ENCODE measurements around the gene LHPP. TPM values are rescaled to one million over a fixed set of nuclear protein-coding genes. Genes with fewer than 3 reads are reported as not detected.

Gene LHPP
- total and polyA plus RNA-seq, 2 donors (not counting 1 experiment from before 2014, with no cell fraction given): 10.2 to 15.6 TPM

DNA sequence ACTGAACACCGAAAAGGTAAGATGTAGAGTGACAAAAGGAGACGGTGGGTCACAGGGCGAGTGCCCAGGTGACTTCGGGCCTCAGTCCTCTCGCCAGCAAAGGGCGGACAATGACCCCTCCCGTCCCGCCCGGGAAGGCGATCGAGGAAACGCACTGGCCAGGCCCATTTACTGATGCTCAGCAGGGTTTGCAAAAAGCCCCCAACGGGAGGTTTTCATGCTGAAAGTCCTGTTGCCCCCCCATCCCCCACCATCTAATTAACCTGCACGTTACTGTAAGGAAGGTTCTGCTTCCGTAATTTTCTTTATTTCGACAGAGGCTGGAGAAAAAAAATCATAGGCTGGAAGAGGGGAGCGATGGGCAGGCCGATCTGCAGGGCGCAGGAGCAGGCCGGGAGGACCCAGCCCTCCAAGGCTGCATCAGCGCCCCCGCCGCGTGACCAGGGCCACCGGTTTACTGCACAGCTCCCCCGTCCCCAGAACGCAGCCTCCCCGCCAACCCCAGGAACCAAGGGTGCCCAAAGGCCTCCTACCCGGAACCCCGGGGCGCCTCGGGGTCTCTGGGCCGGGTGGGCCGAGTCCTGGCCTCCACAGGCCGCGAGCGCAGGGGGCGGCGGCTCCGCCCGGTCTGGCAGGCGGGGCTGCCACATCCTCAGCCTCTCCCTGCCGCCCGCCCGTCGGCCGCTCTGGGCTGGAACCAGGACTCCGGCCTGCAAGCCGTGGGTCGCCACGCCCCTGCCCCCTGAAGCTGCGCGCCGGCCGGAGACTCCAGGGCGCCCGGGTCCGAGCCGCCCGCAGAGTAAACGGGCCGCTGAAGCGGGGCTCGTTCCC lies 43.5 kb upstream of the LHPP start:
- Histone ChIP-seq H3K9me3 (ENCODE audit: control insufficient read depth, insufficient read depth, low read depth, low read length) (no peaks in the 10 kb centered on the region), H3K9ac (ENCODE audit: insufficient read depth, low read length) (peak overlapping the region; percentile 81), H3K27me3 (ENCODE audit: control insufficient read depth, insufficient read depth, low read length) (peaks cover 8% of the 10 kb centered on the region), H3K4me2 (ENCODE audit: extremely low read depth, insufficient read depth, low read length) (peak overlapping the region; percentile 94), H3K27ac (ENCODE audit: insufficient read depth, low read length) (peak overlapping the region; percentile 84), H3K4me1 (ENCODE audit: control insufficient read depth, extremely low read depth, insufficient read depth, low read length) (no peaks in the 10 kb centered on the region), H4K20me1 (ENCODE audit: control insufficient read depth, extremely low read depth, insufficient read depth, low read length) (no peaks in the 10 kb centered on the region), H3K4me3 (replicated peaks in 1 of 4; ENCODE audit: control extremely low read depth in 1 of 4, insufficient read depth in 1 of 4, low read depth in 3 of 4, low read length in 4 of 4) (peak overlapping the region; percentile 76 to 87 (median 82)), H3K36me3 (ENCODE audit: control insufficient read depth, insufficient read depth, low read length) (no peaks in the 10 kb centered on the region), H3K79me2 (ENCODE audit: control insufficient read depth, insufficient read depth, low read length) (peaks cover 33% of the 10 kb centered on the region), H2AFZ (ENCODE audit: low read length) (peak overlapping the region; percentile 29)
- DNase-seq (ENCODE audit: low read depth in 2 of 2): peak; percentile 62 to 68
- TF ChIP-seq, protein P1, sequence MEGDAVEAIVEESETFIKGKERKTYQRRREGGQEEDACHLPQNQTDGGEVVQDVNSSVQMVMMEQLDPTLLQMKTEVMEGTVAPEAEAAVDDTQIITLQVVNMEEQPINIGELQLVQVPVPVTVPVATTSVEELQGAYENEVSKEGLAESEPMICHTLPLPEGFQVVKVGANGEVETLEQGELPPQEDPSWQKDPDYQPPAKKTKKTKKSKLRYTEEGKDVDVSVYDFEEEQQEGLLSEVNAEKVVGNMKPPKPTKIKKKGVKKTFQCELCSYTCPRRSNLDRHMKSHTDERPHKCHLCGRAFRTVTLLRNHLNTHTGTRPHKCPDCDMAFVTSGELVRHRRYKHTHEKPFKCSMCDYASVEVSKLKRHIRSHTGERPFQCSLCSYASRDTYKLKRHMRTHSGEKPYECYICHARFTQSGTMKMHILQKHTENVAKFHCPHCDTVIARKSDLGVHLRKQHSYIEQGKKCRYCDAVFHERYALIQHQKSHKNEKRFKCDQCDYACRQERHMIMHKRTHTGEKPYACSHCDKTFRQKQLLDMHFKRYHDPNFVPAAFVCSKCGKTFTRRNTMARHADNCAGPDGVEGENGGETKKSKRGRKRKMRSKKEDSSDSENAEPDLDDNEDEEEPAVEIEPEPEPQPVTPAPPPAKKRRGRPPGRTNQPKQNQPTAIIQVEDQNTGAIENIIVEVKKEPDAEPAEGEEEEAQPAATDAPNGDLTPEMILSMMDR (conservative IDR thresholded peaks at IDR 0.05 in 1 of 2, IDR thresholded peaks at IDR 0.05 in 1 of 2; ENCODE audit: low read depth in 1 of 2, low read length in 2 of 2): no peak
- TF ChIP-seq EZH2 (IDR thresholded peaks at IDR 0.05; ENCODE audit: low read length, missing control alignments): no peak

DNA sequence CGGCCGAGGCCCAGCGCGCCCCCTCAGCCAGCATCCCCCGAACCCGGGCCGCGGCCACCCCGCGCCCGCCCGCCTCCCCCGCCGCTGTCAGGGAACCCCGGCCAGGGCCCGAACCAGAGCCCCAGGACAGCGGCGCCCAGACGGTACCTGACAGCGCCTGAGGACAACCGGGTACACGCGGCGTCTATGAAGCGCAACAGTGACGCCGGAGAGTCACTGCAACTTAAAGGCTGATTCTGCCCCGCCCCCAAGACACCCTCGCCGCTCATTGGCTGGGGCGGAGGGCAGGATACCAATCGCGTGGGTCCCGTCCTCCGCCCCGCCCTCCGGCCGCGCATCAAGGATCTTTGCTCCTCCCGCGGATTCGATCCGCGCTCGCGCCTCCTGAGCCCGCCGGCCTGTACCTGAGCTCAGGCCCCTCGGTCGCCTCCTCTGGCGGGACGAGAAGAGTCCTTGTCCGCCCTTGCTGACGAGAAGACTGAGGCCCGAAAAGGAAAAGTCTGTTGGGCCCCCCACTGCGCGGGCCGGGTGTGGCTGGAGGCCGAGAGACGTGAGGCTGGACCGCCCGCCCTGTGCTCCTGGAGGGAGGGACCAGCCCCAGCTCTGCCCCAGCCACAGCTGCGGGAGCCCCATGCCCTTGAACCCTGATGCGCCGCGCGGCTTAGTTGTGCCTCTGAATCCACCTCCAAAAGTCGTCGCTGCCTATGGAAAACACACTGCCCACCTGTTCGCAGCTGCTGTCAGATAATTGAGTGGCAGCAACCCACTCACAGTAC lies 42.7 kb upstream of the LHPP start, which contains the start of gene OAT:
Gene OAT (minus strand): TSS at position 198 of the 776 bp plus-strand sequence. CDS start 6,752 bp downstream, outside the sequence.
- H3K79me2 ChIP-seq (ENCODE audit: control insufficient read depth, insufficient read depth, low read length): peaks cover 27% of the 10 kb centered on the region
- H3K4me1 ChIP-seq (ENCODE audit: control insufficient read depth, extremely low read depth, insufficient read depth, low read length): no peaks in the 10 kb centered on the region
- peak; percentile 93 for DNase-seq (ENCODE audit: low read depth in 2 of 2)
- TF ChIP-seq, protein P1 (conservative IDR thresholded peaks at IDR 0.05 in 1 of 2, IDR thresholded peaks at IDR 0.05 in 1 of 2; ENCODE audit: low read depth in 1 of 2, low read length in 2 of 2): no peak
- H3K9ac ChIP-seq (ENCODE audit: insufficient read depth, low read length): peak within 1 kb of the TSS; percentile 81
- H3K36me3 ChIP-seq (ENCODE audit: control insufficient read depth, insufficient read depth, low read length): no peaks in the 10 kb centered on the region
- H3K27ac ChIP-seq (ENCODE audit: insufficient read depth, low read length): peak within 1 kb of the TSS; percentile 84
- H4K20me1 ChIP-seq (ENCODE audit: control insufficient read depth, extremely low read depth, insufficient read depth, low read length): no peaks in the 10 kb centered on the region
- H2AFZ ChIP-seq (ENCODE audit: low read length): peak within 1 kb of the TSS; percentile 29
- H3K27me3 ChIP-seq (ENCODE audit: control insufficient read depth, insufficient read depth, low read length): peaks cover 8% of the 10 kb centered on the region
- H3K4me2 ChIP-seq (ENCODE audit: extremely low read depth, insufficient read depth, low read length): peak within 1 kb of the TSS; percentile 94
- no peaks in the 10 kb centered on the region for H3K9me3 ChIP-seq (ENCODE audit: control insufficient read depth, insufficient read depth, low read depth, low read length)
- peak within 1 kb of the TSS; percentile 76 to 87 (median 82) for H3K4me3 ChIP-seq (replicated peaks in 1 of 4; ENCODE audit: control extremely low read depth in 1 of 4, insufficient read depth in 1 of 4, low read depth in 3 of 4, low read length in 4 of 4)

DNA sequence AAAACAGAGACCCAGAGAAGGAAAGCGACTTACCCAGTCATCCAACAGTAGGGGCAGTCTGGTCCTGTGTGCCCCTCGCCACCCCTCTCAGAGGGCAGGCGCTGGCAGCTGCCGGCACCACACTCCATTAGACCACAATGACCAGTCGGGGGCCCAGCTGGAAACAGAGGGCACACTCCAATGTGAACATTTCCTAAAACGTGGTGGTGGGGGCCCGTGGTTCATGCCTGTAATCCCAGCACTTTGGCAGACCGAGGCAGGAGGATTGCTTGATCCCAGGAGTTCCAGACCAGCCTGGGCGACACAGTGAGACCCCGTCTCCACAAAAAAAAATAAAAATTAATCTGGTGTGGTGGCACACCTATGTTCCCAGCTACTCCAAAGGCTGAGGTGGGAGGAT lies 42.0 kb upstream of the LHPP start:
- H3K4me1 ChIP-seq (ENCODE audit: control insufficient read depth, extremely low read depth, insufficient read depth, low read length): no peaks in the 10 kb centered on the region
- no peaks in the 10 kb centered on the region for H4K20me1 ChIP-seq (ENCODE audit: control insufficient read depth, extremely low read depth, insufficient read depth, low read length)
- no peak overlapping the region for H3K4me2 ChIP-seq (ENCODE audit: extremely low read depth, insufficient read depth, low read length)
- no peak overlapping the region for H2AFZ ChIP-seq (ENCODE audit: low read length)
- H3K27ac ChIP-seq (ENCODE audit: insufficient read depth, low read length): no peak overlapping the region
- peaks cover 24% of the 10 kb centered on the region for H3K79me2 ChIP-seq (ENCODE audit: control insufficient read depth, insufficient read depth, low read length)
- DNase-seq (ENCODE audit: low read depth in 2 of 2): no peak
- no peak overlapping the region for H3K4me3 ChIP-seq (replicated peaks in 1 of 4; ENCODE audit: control extremely low read depth in 1 of 4, insufficient read depth in 1 of 4, low read depth in 3 of 4, low read length in 4 of 4)
- H3K9me3 ChIP-seq (ENCODE audit: control insufficient read depth, insufficient read depth, low read depth, low read length): no peaks in the 10 kb centered on the region
- no peak for TF ChIP-seq EZH2 (IDR thresholded peaks at IDR 0.05; ENCODE audit: low read length, missing control alignments)
- TF ChIP-seq, protein P1 (conservative IDR thresholded peaks at IDR 0.05 in 1 of 2, IDR thresholded peaks at IDR 0.05 in 1 of 2; ENCODE audit: low read depth in 1 of 2, low read length in 2 of 2): no peak
- H3K27me3 ChIP-seq (ENCODE audit: control insufficient read depth, insufficient read depth, low read length): peaks cover 8% of the 10 kb centered on the region
- H3K9ac ChIP-seq (ENCODE audit: insufficient read depth, low read length): no peak overlapping the region
- H3K36me3 ChIP-seq (ENCODE audit: control insufficient read depth, insufficient read depth, low read length): no peaks in the 10 kb centered on the region
